HCEC 1CT (cell line): Measurements from ENCODE around the gene ARVCF.

Experiments used
- DNase-seq: peaks from one replicate; pipeline ENCODE4 v3.0.0-alpha.2; 2017

Gene ARVCF

DNA sequence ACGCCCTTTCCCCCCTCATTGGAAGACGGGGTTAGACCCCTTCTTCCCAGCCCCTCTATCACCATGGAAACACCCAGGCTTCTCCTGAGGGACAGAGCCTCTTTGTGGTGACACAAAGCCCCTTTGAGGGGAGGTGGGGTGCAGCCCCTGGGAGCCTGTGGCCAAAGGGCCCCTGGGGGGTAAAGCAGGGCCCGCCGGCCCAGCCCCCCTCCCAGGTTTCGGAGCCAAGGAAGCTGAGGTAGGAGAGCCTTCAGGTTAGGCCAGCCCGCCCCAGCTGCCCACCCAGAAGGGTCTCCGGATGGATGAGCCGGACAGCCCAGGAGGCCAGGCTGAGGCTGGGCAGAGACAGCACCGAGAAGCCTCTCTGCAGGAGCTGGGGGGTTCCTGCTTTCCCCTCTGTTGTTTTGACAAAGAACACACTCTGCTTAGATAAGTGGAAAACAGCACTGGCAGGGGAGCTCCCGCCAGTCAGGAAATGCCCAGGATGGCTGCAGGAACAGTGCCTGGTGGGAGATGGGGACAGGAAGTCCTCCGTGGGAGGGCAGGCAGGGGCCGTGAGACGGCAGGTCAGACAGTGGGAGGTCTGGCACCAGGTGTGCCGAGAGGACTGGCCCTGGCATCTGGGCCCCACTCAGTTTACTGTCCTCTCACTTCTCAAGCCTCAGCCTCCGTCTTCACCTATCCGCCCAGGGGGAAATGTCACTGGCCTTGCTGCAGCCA is 18.2 kb downstream of the ARVCF start:
- no peak for DNase-seq

GRCh38 chr22:19997561-19998231 is 18.9 kb downstream of the ARVCF start:
- DNase-seq = no peak

GRCh38 chr22:19996694-19997384 is 19.8 kb downstream of the ARVCF start:
- DNase-seq = no peak

DNA sequence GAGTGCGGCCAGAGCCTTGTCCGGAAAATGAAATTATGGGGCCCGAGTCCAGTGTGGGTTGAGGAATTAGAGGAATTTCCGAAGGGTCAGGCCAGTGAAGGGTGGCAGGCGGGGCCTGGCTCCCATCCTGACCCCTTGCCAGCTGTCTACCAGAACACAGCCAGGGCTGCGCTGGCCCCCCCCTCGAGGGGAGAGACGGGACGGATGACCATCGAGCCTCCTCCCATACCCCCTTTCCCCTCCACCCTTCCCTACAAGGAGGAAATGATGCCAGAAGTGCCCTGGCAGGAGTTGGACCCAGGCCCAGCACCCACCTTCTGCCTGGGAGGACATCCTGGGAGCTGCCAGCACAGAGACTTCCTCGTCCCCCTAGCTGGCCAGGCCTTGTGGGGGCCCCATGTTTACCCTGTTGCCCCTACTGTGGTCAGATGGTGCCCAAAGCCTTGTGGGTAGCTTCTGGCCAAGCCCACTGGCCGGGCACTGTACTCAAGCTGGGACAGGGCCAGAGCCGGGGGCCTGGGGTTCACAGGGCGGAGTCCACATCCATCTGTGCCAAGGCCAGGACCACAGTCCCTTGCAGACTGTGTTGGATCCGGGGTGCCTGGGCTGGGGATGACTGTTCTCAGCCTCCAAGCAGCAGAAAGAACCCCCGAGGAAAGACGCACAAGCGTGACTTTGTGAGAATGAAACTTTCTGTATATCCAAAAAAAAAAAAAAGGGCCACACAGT is 20.8 kb downstream of the ARVCF start:
- DNase-seq = no peak

DNA sequence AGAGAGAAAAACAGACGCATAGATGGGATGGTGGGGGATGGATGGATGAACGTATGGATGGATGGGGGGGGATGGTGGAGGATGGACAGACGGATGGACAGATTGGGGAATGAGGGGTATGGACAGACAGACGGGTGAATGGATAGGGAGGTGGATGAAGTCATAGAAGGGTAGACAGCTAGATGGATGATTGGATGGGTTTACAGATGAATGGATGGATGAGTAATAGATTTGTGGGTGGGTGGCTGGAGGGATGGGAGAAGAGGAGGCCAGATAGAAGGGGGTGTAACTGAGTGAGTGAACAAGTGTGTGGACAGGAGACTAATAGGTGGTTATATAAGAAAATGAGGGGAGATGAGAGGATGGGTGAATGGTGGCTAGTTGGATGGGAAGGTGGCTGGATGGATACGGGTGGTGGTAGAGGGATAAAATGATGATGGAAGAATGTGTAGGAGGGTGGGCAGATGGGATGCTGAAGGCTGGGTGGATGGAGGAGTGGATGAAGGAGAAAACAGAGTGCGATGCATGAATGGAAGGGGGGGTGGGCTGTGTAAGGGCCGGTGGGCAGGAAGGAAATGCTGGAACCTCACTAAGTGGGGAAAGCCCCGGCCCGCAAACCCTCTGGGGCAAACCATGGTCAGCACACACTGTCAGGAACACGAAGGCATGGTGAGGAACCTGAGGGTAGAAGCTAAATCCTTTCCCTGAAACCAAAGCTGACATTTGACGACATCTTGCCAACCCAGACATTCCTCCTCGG is 21.6 kb downstream of the ARVCF start:
- DNase-seq = no peak

GRCh38 chr22:19993926-19994325 is 22.7 kb downstream of the ARVCF start:
- no peak for DNase-seq

DNA sequence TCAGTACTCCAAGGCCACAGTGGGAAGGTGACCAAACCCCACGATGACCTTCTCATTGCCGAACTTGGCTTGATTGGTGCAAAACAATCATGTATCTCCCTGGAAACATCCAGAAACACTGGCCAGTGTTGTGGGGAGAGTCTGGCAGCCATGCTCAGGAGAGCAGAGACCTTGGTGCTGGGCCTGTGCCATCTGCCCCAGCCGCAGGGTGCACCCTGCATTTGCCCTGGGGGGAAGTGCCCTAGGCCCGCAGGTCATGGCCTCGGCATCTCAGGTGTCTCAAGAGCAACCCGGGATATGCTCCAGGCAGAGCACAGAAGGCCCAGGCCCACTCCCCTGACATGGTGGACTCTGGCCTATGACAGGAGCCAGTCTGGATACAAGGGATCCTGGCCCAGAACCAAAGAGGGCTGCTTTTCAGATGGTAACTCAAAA is 23.7 kb downstream of the ARVCF start:
- no peak for DNase-seq

DNA sequence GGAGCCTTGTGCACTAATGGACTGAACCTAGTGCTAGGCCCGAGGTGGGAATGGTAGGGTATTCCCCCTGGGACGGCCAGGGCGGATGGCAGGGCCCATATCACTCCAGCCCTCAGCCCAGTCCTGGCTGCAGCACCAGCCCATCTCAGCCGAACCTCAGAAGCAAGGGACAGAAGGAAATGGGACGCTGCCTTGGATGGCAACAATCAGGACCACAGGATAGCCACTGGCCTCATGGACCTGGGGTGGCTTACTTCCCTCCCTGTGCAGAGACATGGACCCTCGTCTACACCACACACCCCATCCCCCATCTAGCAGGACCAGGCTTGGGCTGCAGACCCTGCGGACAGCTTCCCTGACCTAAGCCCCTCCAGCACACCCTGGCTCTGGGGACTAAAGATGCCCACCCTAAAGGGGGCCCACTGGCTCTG is 24.1 kb downstream of the ARVCF start:
- DNase-seq = no peak

GRCh38 chr22:19991645-19992451 is 24.8 kb downstream of the ARVCF start:
- no peak for DNase-seq

- DNase-seq = no peak
Observed at GRCh38 chr22:19991395-19991644, 25.3 kb downstream of the ARVCF start.

DNA sequence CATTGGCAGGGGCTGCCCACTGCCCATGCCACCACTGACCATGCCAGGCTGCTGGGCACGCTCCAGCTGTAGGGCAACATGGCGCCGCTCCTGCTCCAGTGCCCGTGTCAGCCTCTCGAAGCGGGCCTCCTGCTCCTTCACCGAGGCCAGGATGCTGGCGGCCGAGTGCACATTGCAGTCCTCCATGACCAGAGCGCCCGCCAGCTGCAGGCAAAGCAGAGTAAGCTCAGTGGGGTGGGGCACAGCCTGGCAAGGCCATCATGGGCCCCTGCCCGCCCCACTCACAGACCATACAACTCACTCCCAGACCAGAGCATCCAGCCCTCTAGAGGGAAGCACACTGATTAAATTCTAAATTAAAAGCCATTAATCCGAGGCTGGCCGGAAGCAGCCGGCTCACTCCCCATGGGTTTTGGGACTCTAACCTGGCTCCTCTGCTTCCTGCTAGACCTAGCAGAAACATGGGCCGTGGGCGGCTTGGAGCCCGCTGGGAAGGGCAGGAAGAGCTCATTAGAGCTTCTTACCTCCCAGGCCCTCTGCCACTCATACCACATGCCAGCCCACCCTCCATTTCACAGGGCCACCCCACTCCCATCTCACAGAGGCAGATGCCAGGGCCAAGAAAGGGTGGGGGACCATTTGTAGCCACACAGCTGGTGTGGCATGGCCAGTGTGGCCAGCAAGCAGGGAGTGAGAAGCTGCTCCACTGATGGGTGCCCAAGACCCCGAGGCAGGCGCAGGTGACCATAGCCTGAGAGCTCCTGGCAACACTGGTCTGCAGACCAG is 25.8 kb downstream of the ARVCF start:
- no peak for DNase-seq

- no peak for DNase-seq
Observed at GRCh38 chr22:19990188-19990587, 26.4 kb downstream of the ARVCF start.

DNA sequence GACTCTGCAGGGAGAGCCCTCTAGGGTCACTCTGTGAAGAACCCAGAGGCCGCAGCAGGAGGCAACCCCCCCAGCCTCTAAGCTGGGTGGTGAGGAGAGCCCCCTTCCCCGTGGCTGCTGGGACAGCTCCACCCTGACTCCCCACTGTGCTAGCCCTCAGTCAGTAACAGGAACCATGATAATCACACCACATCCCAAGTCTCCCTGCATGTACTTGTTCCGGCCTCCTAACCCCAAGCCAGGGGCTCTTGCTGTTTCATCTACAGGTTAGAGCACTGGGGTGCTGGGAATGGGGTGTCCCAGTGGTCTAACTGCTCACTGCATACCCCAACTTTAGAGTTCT is 26.9 kb downstream of the ARVCF start:
- no peak for DNase-seq

DNA sequence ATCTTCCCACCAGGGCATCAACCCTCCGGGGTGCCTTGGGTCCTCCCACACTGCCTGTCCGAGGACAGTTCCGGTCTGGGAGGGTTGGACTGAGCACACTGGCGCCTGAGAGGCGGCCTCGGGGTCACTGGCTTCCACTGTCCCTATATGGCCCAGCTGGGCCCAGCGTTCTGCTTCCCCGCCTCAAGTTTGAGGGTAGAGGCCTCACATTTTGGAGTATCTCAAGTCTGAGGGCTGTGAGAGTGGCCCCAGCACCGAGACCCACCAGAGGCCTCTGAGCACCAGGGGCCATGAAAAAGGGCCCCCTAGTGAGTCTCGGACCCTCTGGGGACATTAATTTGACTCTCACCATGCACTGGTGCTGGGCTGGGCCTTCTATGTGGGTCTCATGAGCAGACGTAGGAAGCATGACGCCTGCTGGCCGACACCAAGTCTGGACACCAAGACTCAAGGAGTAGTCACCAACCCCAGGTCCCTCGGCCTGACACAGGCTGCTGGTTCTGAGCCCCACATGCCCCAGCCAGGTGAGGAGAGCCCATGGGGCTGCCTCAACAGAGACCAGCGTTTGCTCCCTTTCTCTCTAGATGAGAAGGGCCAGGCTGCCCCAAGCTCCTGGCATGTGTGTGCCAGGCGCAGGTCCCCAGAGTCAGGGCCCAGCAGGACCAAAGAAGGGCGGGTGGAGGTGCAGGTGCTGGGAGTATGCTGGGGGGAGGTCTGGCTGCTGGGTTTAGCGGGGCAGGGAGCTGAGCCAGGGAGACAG is 27.5 kb downstream of the ARVCF start:
- DNase-seq = no peak

DNA sequence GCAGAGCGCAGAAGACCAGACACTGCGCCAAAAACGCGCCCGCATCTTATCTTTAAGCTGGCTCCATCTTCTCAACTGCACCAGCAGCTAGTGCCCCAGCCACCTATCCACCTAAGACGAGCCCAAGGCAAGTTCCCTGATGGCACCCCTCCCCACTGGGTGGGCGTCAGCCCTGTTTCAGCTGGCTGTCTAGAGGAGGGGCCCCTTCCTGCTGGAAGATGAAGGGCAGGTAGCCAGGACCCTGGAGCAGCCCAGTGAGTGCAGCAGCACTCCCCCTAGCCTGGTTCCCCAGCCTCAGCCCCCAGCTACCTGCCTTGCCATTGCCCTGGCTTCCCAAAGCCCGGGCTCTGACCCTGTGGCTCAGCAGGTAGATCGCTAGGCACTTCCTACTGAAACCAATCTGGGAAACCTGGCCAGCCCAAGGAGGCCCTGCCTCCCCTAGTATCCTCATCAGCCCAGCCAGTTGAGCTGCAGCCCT is 28.3 kb downstream of the ARVCF start:
- DNase-seq = no peak

- DNase-seq = no peak
Observed at GRCh38 chr22:19987394-19988306, 29.0 kb downstream of the ARVCF start.

- peak; percentile 52 for DNase-seq
Observed at GRCh38 chr22:19986410-19987341, 29.9 kb downstream of the ARVCF start.

GRCh38 chr22:19986011-19986409 is 30.6 kb downstream of the ARVCF start:
- no peak for DNase-seq
